ENCODE data around the gene LRRC59. TPM values are rescaled to one million over a fixed set of nuclear protein-coding genes. Genes with fewer than 3 reads are reported as not detected.

LRRC59 gene
- total and polyA plus RNA-seq, 2 of the 13 experiments (the other 11 are each of a cell fraction or from before 2014, with no cell fraction given): 87.3 to 222 TPM

GRCh38 chr17:50345432-50346312, 51.7 kb downstream of the LRRC59 start, which contains the start of gene XYLT2 (continued):
- peak; percentile 65; the same call in 1 of the 2 replicates for TF ChIP-seq CHD4 (IDR thresholded peaks at IDR 0.05; ENCODE audit: borderline replicate concordance, low read length)
- no peak for TF ChIP-seq SRSF9 (IDR thresholded peaks at IDR 0.05; ENCODE audit: borderline replicate concordance, insufficient read depth, low read depth, low read length, poor library complexity, severe bottlenecking)
- 0 out of 2 replicates have a peak, but pooled peaks have one; percentile 40 for TF ChIP-seq ZNF230 (CRISPR knock-in tag; IDR thresholded peaks at IDR 0.05)
- 0 out of 2 replicates have a peak, but pooled peaks have one; percentile 60 for TF ChIP-seq ZNF296 (CRISPR knock-in tag; conservative IDR thresholded peaks at IDR 0.05)
- TF ChIP-seq ZNF557 (CRISPR knock-in tag; IDR thresholded peaks at IDR 0.05): peak; percentile 42; the same call in 1 of the 2 replicates
- no peak for TF ChIP-seq HMG20B (CRISPR knock-in tag; conservative IDR thresholded peaks at IDR 0.05)
- peak; percentile 83; the same call in 1 of the 2 replicates for TF ChIP-seq ZNF776 (CRISPR knock-in tag; IDR thresholded peaks at IDR 0.05)
- TF ChIP-seq PCBP1 (IDR thresholded peaks at IDR 0.05; ENCODE audit: borderline replicate concordance, low read depth, low read length): no peak; the same call in 1 of the 2 replicates
- peak; percentile 68; the same call in 1 of the 2 replicates for TF ChIP-seq ZNF563 (CRISPR knock-in tag; IDR thresholded peaks at IDR 0.05)
- peak; percentile 91 for TF ChIP-seq KDM5B (CRISPR knock-in tag; IDR thresholded peaks at IDR 0.05; ENCODE audit: borderline replicate concordance)
- peak; percentile 33 for TF ChIP-seq ARNT2 (CRISPR knock-in tag; IDR thresholded peaks at IDR 0.05; ENCODE audit: low read depth)
- 0 out of 2 replicates have a peak, but pooled peaks have one; percentile 48 for TF ChIP-seq ZXDC (CRISPR knock-in tag; IDR thresholded peaks at IDR 0.05)
- TF ChIP-seq TBX3 (IDR thresholded peaks at IDR 0.05; ENCODE audit: borderline replicate concordance): 0 out of 2 replicates have a peak, but pooled peaks have one; percentile 36
- peak; percentile 76; the same call in 1 of the 2 replicates for TF ChIP-seq ZNF768 (CRISPR knock-in tag; IDR thresholded peaks at IDR 0.05)
- peak; percentile 16; the same call in 1 of the 2 replicates for TF ChIP-seq NR2C2 (CRISPR knock-in tag; IDR thresholded peaks at IDR 0.05; ENCODE audit: borderline replicate concordance)
- TF ChIP-seq ETV5 (CRISPR knock-in tag; IDR thresholded peaks at IDR 0.05; ENCODE audit: borderline replicate concordance): no peak
- 0 out of 2 replicates have a peak, but pooled peaks have one; percentile 62 for TF ChIP-seq GZF1 (CRISPR knock-in tag; IDR thresholded peaks at IDR 0.05)
- TF ChIP-seq TFE3 (CRISPR knock-in tag; IDR thresholded peaks at IDR 0.05): 0 out of 2 replicates have a peak, but pooled peaks have one; percentile 30

Data from HepG2 (cell line).